HG03575 (cell line): Measurements from ENCODE around the gene NUDT13.

Source experiments
- ATAC-seq: cut with Tn5 transposase; IDR thresholded peaks from one replicate; pipeline ENCODE4 v1.9.1; 2021; ENCODE audit not compliant: unreplicated experiment, insufficient number of reproducible peaks, low FRiP score; ENCODE audit errors: extremely low read depth

NUDT13 gene

GRCh38 chr10:73152009-73152408 is 41.8 kb downstream of the NUDT13 start:
- ATAC-seq, result no peak

DNA sequence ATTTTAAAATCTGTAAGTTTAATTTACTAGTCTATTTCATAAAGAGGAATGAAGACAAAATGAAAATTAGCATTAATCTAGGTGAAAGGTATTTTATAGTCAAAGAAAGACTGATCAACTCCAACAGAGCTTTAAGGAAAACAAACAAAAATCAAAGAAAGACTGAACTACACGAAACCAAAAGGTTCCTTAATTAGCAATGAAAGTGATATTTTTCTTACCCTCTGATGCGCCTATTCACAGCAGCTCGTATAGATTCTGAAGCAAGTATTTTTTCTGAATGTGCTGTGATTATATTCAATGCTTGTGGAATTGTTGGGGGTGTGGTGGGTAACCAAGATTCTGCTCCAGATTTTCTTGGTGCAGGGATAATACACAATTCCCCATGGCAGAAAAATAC is 45.8 kb downstream of the NUDT13 start:
- ATAC-seq, result no peak

- no peak for ATAC-seq
These were observed 48.9 kb downstream of the NUDT13 start for GRCh38 chr10:73159038-73159648.

DNA sequence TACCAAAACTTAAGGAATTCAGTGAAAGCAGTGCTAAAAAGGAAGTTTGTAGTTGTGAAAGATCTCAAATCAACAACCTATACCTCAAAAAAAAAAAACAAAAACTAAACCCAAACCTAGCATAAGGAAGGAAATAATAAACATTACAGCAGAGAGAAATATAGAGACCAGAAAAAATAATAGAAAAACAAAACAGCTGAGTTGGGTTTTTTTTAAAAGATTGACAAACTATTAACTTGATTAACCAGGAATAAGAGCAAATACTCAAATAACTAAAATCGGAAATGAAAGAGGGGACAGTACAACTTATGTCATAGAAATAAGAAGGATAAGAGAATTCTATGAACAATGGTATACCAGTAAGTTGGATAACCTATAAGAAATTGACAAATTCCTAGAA is 50.8 kb downstream of the NUDT13 start:
- ATAC-seq, result no peak

- no peak for ATAC-seq
These were observed 51.4 kb downstream of the NUDT13 start for GRCh38 chr10:73161662-73162061.

DNA sequence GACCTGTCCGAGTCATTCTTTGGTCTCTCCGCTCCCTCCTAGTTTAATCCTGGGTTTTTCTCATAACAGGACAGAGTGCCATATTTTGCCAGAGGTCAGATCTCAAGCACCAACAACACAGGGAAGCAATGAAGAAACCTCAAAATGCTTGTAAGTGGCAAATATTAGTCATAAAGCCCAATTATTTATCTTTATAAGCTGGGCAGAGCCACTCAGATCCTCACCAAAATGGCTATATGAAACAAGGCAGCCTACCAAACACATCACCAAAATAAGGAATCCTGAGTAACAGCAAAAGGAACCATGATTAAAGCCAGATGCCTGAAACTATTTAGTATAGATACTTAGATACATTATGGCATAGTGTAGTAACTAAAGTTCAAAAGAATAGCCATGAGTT is 52.8 kb downstream of the NUDT13 start:
- no peak for ATAC-seq

DNA sequence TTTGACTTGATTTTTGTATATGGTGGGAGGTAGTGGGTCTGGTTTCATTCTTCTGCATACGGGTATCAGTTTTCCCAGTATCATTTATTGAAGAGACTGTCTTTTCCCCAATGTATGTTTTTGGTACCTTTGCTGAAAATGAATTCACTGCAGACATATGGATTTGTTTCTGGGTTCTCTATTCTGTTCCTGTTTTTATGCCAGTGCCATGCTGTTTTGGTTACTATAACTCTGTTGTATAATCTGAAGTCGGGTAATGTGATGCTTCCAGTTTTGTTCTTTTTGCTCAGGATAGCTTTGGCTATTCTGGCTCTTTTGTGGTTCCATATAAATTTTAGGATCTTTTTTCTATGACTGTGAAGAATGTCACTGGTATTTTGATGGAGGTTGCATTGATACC is 56.7 kb downstream of the NUDT13 start:
- ATAC-seq, result no peak

- no peak for ATAC-seq
These were observed 57.2 kb downstream of the NUDT13 start for GRCh38 chr10:73167458-73167782.

GRCh38 chr10:73167783-73168464 is 57.7 kb downstream of the NUDT13 start, which contains the start of the genes ECD and FAM149B1:
Gene ECD, minus strand, starts transcription at chr10:73168008. Its CDS starts 4,071 bp downstream, at chr10:73163937.
Gene FAM149B1, plus strand, starts transcription at chr10:73168119. Its CDS starts 221 bp downstream, at chr10:73168340.
- peak; percentile 49 for ATAC-seq

DNA sequence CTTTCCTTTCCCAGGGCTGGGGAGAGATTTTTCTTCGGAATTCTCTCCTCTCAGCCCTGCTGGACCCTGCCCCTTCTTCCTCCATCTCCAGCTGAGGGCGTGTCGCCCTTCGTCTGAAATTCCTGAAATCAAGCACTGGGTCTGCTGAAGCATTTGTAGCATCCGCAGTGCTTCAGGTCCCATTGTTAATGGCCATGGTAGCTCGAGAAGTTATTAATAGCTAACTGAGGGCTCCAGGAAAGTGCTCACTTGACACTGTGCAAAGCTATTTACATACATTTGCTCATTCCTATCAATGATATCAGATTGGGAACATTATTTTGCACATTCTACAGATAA is 58.2 kb downstream of the NUDT13 start:
- ATAC-seq, result no peak

DNA sequence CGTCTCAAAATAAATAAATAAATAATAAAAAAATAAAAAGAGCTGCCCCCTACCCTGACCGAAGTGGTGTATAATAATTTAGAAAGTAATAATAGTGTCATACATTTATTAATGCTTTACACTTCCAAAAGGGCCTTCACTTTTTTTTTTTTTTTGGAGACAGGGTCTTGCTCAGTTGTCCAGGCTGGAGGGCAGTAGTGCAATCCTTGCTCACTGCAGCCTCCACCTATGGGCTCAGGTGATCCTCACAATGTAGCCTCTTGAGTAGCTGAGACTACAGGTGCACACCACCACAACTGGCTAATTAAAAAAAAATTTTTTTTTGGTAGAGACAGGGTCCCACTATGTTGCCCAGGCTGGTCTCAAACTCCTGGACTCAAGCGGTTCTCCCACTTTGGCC is 59.1 kb downstream of the NUDT13 start:
- ATAC-seq, result no peak

- no peak for ATAC-seq
These were observed 62.6 kb downstream of the NUDT13 start for GRCh38 chr10:73172867-73173266.

DNA sequence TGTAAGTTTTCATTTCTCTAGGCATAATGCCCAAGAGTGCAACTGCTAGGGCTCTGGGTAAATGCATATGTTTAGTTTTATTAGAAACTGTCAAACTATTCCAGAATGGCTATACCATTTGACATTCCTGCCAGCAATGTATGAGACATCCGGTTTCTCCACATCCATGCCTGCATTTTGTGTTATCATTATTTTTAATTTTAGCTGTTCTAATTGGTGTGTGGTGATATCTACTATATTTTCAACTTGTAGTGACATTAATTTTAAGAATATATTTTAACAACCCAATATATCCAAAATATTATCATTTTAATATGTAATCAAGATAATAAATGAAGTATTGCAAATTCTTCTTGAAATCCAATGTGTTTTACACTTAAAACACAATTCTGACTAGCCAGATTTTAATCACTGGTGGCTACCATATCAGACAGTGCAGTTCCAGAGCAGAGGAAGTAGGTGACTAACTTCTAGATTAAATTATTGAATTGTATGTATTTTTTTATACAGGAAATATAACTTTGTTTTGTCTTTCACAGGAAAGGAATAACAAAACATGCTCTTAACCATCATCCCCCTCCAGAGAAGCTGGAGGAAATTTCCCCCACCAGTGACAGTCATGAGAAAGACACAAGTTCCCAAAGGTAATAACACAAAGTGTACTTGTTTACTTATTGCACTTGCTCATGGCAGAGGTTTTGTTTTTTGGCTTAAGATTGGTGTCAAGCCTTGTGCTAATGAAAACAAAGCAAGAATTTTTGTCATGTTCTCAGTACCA is 64.1 kb downstream of the NUDT13 start:
- no peak for ATAC-seq
